Suprapubic skin (tissue), 4 donors: Measurements from ENCODE around the gene ANKRD13D. TPM values are rescaled to one million over a fixed set of nuclear protein-coding genes. Genes with fewer than 3 reads are reported as not detected.
A peak's percentile ranks its signal among the peaks of the same experiment; 100 is the strongest.

Experiments
- DNase-seq, 2 donors: peaks; one replicate each; pipeline ENCODE4 v3.0.0-alpha.2; 2019; ENCODE audit warnings: low spot score in 2 of 2
- H3K27ac ChIP-seq: fragments of 200-600 bp; sonication (generic); one replicate; pipeline ENCODE4 v1.5.1; 2019
- H3K27me3 ChIP-seq: fragments of 200-600 bp; sonication (generic); one replicate; pipeline ENCODE4 v1.5.1; 2019
- H3K36me3 ChIP-seq: fragments of 200-600 bp; sonication (generic); one replicate; pipeline ENCODE4 v1.5.1; 2019
- H3K4me1 ChIP-seq: fragments of 200-600 bp; sonication (generic); one replicate; pipeline ENCODE4 v1.5.1; 2019
- H3K4me3 ChIP-seq: fragments of 200-600 bp; sonication (generic); one replicate; pipeline ENCODE4 v1.5.1; 2019; ENCODE audit warnings: mild to moderate bottlenecking
- H3K9me3 ChIP-seq: fragments of 200-600 bp; sonication (generic); one replicate; pipeline ENCODE4 v1.5.1; 2019
- EP300 ChIP-seq: sonication (generic); formaldehyde crosslinking; IDR thresholded peaks from one replicate; pipeline ENCODE4 v1.6.1; 2017; ENCODE audit warnings: antibody characterized with exemption
- POLR2A ChIP-seq, 2 donors: fragments of 450-650 bp; IDR thresholded peaks; one replicate each; pipeline ENCODE4 v1.6.1; 2017; ENCODE audit warnings: antibody characterized with exemption in 2 of 2, mild to moderate bottlenecking in 2 of 2, moderate library complexity in 2 of 2
- POLR2AphosphoS5 ChIP-seq, 3 donors: sonication (generic); formaldehyde crosslinking; IDR thresholded peaks; one replicate each; pipeline ENCODE4 v1.6.1; 2017; ENCODE audit warnings: antibody characterized with exemption in 3 of 3
- WGBS: methylation state at CpG from one replicate; pipeline ENCODE4 v1.1.5; 2018; 5-methylcytosine and 5-hydroxymethylcytosine counted together
- total RNA-seq, 4 donors: library from RNA; depleted of rRNA; stranded (reverse); fragments of >200 nt; gene quantifications; one replicate each; pipeline ENCODE4 v1.1.0, GENCODE V29; 2016
- TF ChIP-seq, protein P1 (sequence below), 2 donors: fragments of 200-600 bp in 1 of 2; fragments of 450-650 bp in 1 of 2; sonication (generic) in 1 of 2; IDR thresholded peaks; one replicate each; pipeline ENCODE4 v1.5.1; 2016 to 2019; ENCODE audit warnings: antibody characterized with exemption in 2 of 2, mild to moderate bottlenecking in 1 of 2, moderate library complexity in 1 of 2

ANKRD13D gene
- total RNA-seq, 4 donors from 2014 or later = 55.7 to 154 (median 77.2) TPM

DNA sequence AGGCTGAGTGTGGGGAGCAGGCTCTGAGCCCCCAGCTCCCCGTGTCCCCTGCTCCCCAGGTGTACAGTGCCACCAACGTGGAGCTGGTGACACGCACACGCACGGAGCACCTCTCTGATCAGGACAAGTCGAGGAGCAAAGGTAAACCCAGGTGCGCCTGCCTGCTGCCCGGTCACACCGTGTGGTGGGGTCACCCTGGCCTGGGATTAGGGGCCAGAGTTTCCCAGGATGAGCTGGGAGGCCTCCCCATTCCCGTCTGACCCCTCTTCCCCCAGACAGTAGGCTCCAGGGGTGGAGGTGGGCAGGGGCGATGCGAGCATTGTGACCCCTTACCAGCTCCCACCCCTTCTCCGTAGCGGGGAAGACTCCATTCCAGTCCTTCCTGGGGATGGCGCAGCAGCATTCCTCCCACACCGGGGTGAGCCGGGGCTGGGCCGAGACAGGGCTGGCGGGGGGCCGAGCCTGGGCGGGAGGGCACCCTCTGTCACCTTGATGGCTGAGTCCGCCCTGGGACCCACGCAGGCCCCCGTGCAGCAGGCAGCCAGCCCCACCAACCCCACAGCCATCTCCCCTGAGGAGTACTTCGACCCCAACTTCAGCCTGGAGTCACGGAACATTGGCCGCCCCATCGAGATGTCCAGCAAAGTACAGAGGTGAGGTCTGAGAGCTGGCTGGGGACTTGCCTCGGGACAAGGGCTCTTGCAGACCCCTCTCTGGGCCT lies 10.5 kb downstream of the ANKRD13D start:
- H3K36me3 ChIP-seq = peaks cover 52% of the 10 kb centered on the region
- TF ChIP-seq, protein P1, sequence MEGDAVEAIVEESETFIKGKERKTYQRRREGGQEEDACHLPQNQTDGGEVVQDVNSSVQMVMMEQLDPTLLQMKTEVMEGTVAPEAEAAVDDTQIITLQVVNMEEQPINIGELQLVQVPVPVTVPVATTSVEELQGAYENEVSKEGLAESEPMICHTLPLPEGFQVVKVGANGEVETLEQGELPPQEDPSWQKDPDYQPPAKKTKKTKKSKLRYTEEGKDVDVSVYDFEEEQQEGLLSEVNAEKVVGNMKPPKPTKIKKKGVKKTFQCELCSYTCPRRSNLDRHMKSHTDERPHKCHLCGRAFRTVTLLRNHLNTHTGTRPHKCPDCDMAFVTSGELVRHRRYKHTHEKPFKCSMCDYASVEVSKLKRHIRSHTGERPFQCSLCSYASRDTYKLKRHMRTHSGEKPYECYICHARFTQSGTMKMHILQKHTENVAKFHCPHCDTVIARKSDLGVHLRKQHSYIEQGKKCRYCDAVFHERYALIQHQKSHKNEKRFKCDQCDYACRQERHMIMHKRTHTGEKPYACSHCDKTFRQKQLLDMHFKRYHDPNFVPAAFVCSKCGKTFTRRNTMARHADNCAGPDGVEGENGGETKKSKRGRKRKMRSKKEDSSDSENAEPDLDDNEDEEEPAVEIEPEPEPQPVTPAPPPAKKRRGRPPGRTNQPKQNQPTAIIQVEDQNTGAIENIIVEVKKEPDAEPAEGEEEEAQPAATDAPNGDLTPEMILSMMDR (IDR thresholded peaks at IDR 0.05) = no peak
- TF ChIP-seq POLR2AphosphoS5 (IDR thresholded peaks at IDR 0.05) = no peak
- no peak for TF ChIP-seq POLR2A (IDR thresholded peaks at IDR 0.05)
- no peak for TF ChIP-seq EP300
- peak; percentile 58 to 70 for DNase-seq

DNA sequence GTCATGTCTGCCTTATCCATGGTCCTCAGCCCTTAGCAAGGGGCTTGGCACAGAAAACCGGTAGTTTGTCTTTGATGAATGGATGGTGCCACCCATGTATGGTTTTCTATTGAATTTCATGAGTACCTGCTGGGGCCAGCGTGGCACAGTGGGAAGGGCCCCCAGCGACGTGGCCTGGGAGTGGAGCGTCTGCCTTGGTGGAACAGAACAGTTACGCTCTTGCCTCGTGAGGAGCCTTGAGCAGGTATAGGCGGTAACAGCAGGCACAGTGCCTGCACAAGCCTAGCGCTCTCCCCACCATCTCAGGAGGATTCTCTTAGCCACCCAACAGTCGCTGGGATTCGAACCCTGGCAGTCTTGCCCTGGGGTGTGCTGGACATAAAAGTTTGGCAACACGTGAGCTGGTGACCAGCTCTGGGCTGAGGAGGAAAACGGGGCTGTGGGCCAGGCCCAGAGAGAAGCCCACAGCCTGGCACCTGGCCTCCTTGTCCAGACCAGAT lies 11.2 kb downstream of the ANKRD13D start:
- Histone ChIP-seq H3K9me3 (peaks cover 12% of the 10 kb centered on the region), H3K27me3 (no peaks in the 10 kb centered on the region), H3K27ac (no peak overlapping the region), H3K4me1 (peaks cover 30% of the 10 kb centered on the region), H3K36me3 (peaks cover 45% of the 10 kb centered on the region), H3K4me3 (no peak overlapping the region)
- DNase-seq = peak in 1 of 2 donors; percentile 74
- 71% methylated on average over 5 of the region's 13 CpGs for WGBS
- TF ChIP-seq, protein P1 (IDR thresholded peaks at IDR 0.05) = no peak
- TF ChIP-seq EP300 = no peak
- no peak for TF ChIP-seq POLR2AphosphoS5 (IDR thresholded peaks at IDR 0.05)
- TF ChIP-seq POLR2A (IDR thresholded peaks at IDR 0.05) = no peak

More for the DNA sequence above, 10.5 kb downstream of the ANKRD13D start:
- Histone ChIP-seq H3K27ac (no peak overlapping the region), H3K4me1 (peaks cover 27% of the 10 kb centered on the region), H3K4me3 (no peak overlapping the region), H3K27me3 (no peaks in the 10 kb centered on the region), H3K9me3 (peaks cover 12% of the 10 kb centered on the region)
- WGBS = 96% methylated on average over 14 of the region's 29 CpGs

DNA sequence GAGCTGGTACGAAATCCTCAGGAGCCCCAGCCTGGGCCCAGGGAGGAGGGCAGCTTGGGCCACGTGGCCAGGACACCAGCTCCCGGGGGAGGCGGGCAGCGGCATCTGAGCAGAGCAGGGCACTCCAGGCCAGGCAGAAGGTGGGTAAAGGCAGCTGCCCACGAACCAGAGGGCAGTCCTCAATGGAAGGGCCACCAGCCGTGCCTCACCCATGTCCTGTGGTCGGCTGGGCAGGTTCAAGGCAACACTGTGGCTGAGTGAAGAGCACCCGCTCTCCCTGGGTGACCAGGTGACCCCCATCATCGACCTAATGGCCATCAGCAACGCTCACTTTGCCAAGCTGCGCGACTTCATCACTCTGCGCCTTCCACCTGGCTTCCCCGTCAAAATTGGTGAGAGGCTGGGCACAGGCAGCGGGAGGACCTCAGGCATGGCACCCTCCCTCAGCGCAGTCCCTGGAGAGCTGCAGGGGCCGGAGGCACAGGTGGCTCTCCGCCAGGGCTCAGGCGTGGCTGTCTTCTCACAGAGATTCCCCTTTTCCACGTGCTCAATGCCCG lies 11.7 kb downstream of the ANKRD13D start:
- TF ChIP-seq POLR2A (IDR thresholded peaks at IDR 0.05) = no peak
- TF ChIP-seq, protein P1 (IDR thresholded peaks at IDR 0.05) = no peak
- no peak for TF ChIP-seq EP300
- no peak for TF ChIP-seq POLR2AphosphoS5 (IDR thresholded peaks at IDR 0.05)
- peak; percentile 64 to 75 for DNase-seq
- H3K27me3 ChIP-seq = no peaks in the 10 kb centered on the region
- no peak overlapping the region for H3K27ac ChIP-seq
- WGBS = 86% methylated on average over 9 of the region's 22 CpGs
- peaks cover 7% of the 10 kb centered on the region for H3K9me3 ChIP-seq
- peaks cover 30% of the 10 kb centered on the region for H3K4me1 ChIP-seq
- H3K36me3 ChIP-seq = peaks cover 42% of the 10 kb centered on the region
- no peak overlapping the region for H3K4me3 ChIP-seq

DNA sequence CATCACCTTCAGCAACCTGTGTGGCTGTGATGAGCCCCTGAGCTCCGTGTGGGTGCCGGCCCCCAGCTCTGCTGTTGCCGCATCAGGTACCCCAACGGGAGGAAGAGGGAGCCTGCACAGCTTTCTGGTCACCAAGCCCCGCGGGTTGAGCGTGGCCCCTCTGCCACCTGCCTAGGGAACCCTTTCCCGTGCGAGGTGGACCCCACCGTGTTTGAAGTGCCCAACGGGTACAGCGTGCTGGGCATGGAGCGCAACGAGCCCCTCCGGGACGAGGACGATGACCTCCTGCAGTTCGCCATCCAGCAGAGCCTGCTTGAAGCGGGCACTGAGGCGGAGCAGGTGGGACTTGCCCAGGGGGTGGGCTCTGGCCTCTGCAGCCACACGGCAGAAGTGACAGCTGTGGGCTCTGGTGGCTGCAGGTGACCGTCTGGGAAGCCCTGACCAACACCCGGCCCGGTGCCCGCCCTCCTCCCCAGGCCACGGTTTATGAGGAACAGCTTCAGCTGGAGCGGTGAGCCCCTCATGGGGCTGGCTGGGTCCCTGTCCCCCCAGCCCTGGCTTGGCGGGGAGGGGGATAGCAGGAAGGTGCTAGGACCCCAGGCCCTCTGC lies 12.3 kb downstream of the ANKRD13D start:
- Histone ChIP-seq H3K9me3 (peaks cover 1% of the 10 kb centered on the region), H3K36me3 (peaks cover 40% of the 10 kb centered on the region), H3K4me3 (peak overlapping the region; percentile 86), H3K27ac (peak overlapping the region; percentile 91), H3K4me1 (peaks cover 30% of the 10 kb centered on the region), H3K27me3 (no peaks in the 10 kb centered on the region)
- TF ChIP-seq POLR2A (IDR thresholded peaks at IDR 0.05) (no peak), POLR2AphosphoS5 (IDR thresholded peaks at IDR 0.05) (no peak), EP300 (no peak)
- TF ChIP-seq, protein P1 (IDR thresholded peaks at IDR 0.05) = no peak
- WGBS = no CpG with 5 or more reads among the region's 28 CpGs
- peak; percentile 62 to 78 for DNase-seq
